B cell (primary cell): ENCODE results near the gene FAM219A. TPM values are rescaled to one million over a fixed set of nuclear protein-coding genes. Genes with fewer than 3 reads are reported as not detected.

Experiments
- ATAC-seq: fragments of 200-7000 bp; cut with Tn5 transposase; one replicate; pipeline ENCODE4 v1.10.0; 2021; ENCODE audit warnings: low read depth, mild to moderate bottlenecking, moderate number of reproducible peaks, moderate library complexity
- CTCF ChIA-PET: fragments of 350-600 bp; sonication (Branson Sonifier 250); formaldehyde crosslinking; loops from one replicate; lab custom pipeline; 2021; ENCODE audit warnings: antibody characterized with exemption, inconsistent platforms; lab: Charles Lee
- POLR2A ChIA-PET: fragments of 350-600 bp; sonication (Branson Sonifier 250); formaldehyde crosslinking; loops from one replicate; lab custom pipeline; 2021; ENCODE audit warnings: antibody characterized with exemption; lab: Charles Lee
- DNase-seq: peaks from one replicate; pipeline ENCODE4 v3.0.0; 2013
- H2AFZ ChIP-seq: 2 replicates; pipeline ENCODE4 v1.6.1; 2012; ENCODE audit warnings: mild to moderate bottlenecking, low read depth, low read length; ENCODE audit not compliant: insufficient read depth, poor library complexity, severe bottlenecking
- H3K27ac ChIP-seq, 2 donors: 1 replicate in 1 of 2; 2 replicates in 1 of 2; pipeline ENCODE4 v1.5.1; 2012 to 2013; ENCODE audit warnings: low read length in 2 of 2, mild to moderate bottlenecking in 2 of 2, moderate library complexity in 1 of 2
- H3K27me3 ChIP-seq, 4 experiments: fragments of 200-600 bp in 1 of 4; sonication (generic) in 1 of 4; replicated peaks in 1 of 4; 1 replicate in 2 of 4; 2 replicates in 2 of 4; pipeline versions ENCODE4 v1.6.1 to v1.7.0; 2013 to 2016; ENCODE audit warnings: low read length in 3 of 4, mild to moderate bottlenecking in 2 of 4, mixed read lengths in 1 of 4, moderate library complexity in 1 of 4; ENCODE audit not compliant: insufficient read depth in 4 of 4, control insufficient read depth in 3 of 4; ENCODE audit errors: control extremely low read depth in 1 of 4
- H3K36me3 ChIP-seq, 2 experiments: replicated peaks in 1 of 2; 1 replicate in 1 of 2; 2 replicates in 1 of 2; pipeline versions ENCODE4 v1.6.1 to v1.7.1; 2013; ENCODE audit warnings: low read length in 1 of 2; ENCODE audit not compliant: insufficient read depth in 2 of 2, control insufficient read depth in 1 of 2; ENCODE audit errors: control extremely low read depth in 1 of 2, extremely low read depth in 1 of 2
- H3K4me1 ChIP-seq, 2 donors: fragments of 200-600 bp in 1 of 2; sonication (generic) in 1 of 2; 1 replicate in 1 of 2; 2 replicates in 1 of 2; pipeline versions ENCODE4 v1.5.1 to v1.6.1; 2013 to 2017; ENCODE audit warnings: low read length in 2 of 2; ENCODE audit not compliant: control insufficient read depth in 2 of 2, insufficient read depth in 2 of 2
- H3K4me2 ChIP-seq: replicated peaks from 2 replicates; pipeline ENCODE3; 2012; ENCODE audit warnings: mild to moderate bottlenecking, low read depth, low read length; ENCODE audit not compliant: poor library complexity, severe bottlenecking
- H3K4me3 ChIP-seq, 5 experiments: fragments of 200-600 bp in 1 of 5; sonication (generic) in 1 of 5; 1 replicate in 3 of 5; 2 replicates in 2 of 5; pipeline versions ENCODE4 v1.5.1 to v1.7.0; 2011 to 2016; ENCODE audit warnings: low read length in 4 of 5, mild to moderate bottlenecking in 4 of 5, low read depth in 2 of 5, control low read depth in 1 of 5, moderate library complexity in 1 of 5; ENCODE audit not compliant: insufficient read depth in 1 of 5; ENCODE audit errors: control extremely low read depth in 1 of 5, extremely low read depth in 1 of 5
- H3K79me2 ChIP-seq: fragments of 200-600 bp; sonication (generic); one replicate; pipeline ENCODE4 v1.6.0; 2016; ENCODE audit warnings: low read length; ENCODE audit not compliant: control insufficient read depth, insufficient read depth
- H3K9ac ChIP-seq: fragments of 200-600 bp; sonication (generic); 2 replicates; pipeline ENCODE4 v1.6.1; 2017; ENCODE audit warnings: mild to moderate bottlenecking, low read length, moderate library complexity
- H3K9me3 ChIP-seq, 3 donors: one replicate each; pipeline versions ENCODE4 v1.6.1 to v1.7.1; 2013; ENCODE audit warnings: low read length in 2 of 3; ENCODE audit not compliant: control insufficient read depth in 2 of 3, insufficient read depth in 1 of 3; ENCODE audit errors: control extremely low read depth in 1 of 3
- H4K20me1 ChIP-seq: 2 replicates; pipeline ENCODE4 v1.6.0; 2012; ENCODE audit warnings: mild to moderate bottlenecking, low read length; ENCODE audit not compliant: insufficient read depth, control insufficient read depth, poor library complexity, severe bottlenecking
- H3K27ac Mint-ChIP-seq: one replicate; pipeline ENCODE4 v1.8.0; 2021; ENCODE audit warnings: mixed read lengths
- H3K27me3 Mint-ChIP-seq: one replicate; pipeline ENCODE4 v1.8.0; 2021; ENCODE audit warnings: mixed read lengths
- H3K4me1 Mint-ChIP-seq: one replicate; pipeline ENCODE4 v1.8.0; 2021; ENCODE audit warnings: mixed read lengths
- H3K4me3 Mint-ChIP-seq: one replicate; pipeline ENCODE4 v1.8.0; 2021; ENCODE audit warnings: mixed read lengths
- H3K9me3 Mint-ChIP-seq: one replicate; pipeline ENCODE4 v1.8.0; 2022; ENCODE audit warnings: mixed read lengths; ENCODE audit not compliant: insufficient read depth
- EZH2 ChIP-seq: IDR thresholded peaks from 2 replicates; pipeline ENCODE4 v1.6.1; 2012; ENCODE audit warnings: borderline replicate concordance, low read depth, mild to moderate bottlenecking, moderate library complexity, low read length; ENCODE audit not compliant: insufficient read depth, poor library complexity, severe bottlenecking
- WGBS: methylation state at CpG from one replicate; pipeline ENCODE4 v1.1.5; 2013; ENCODE audit warnings: missing lambda C conversion rate; ENCODE audit not compliant: insufficient coverage; 5-methylcytosine and 5-hydroxymethylcytosine counted together
- intact Hi-C: fragments of 100-400 bp; cut with micrococcal nuclease; formaldehyde crosslinking; loops from one replicate; pipeline ENCODE4 v1.10.0; 2022
- polyA plus RNA-seq: library from polyadenylated mRNA; depleted of rRNA; stranded (reverse); fragments of >200 nt; gene quantifications from 2 replicates; pipeline ENCODE4 v1.2.3, GENCODE V29; 2012
- total RNA-seq, 2 donors: library from RNA; stranded (reverse); fragments of 120-200 nt in 1 of 2; gene quantifications; 1 replicate in 1 of 2; 2 replicates in 1 of 2; pipeline versions ENCODE4 v1.2.3 to v1.2.4, GENCODE V29; 2013 to 2022
- TF ChIP-seq, protein P1 (sequence below): fragments of 200-600 bp; IDR thresholded peaks from one replicate; pipeline ENCODE4 v1.8.0; 2022; ENCODE audit warnings: antibody characterized with exemption, mild to moderate bottlenecking

FAM219A gene
- total and polyA plus RNA-seq, 2 donors (not counting 1 experiment from before 2014, with no cell fraction given) = 12.9 to 17.3 TPM

- no peak for TF ChIP-seq EZH2
- TF ChIP-seq, protein P1, sequence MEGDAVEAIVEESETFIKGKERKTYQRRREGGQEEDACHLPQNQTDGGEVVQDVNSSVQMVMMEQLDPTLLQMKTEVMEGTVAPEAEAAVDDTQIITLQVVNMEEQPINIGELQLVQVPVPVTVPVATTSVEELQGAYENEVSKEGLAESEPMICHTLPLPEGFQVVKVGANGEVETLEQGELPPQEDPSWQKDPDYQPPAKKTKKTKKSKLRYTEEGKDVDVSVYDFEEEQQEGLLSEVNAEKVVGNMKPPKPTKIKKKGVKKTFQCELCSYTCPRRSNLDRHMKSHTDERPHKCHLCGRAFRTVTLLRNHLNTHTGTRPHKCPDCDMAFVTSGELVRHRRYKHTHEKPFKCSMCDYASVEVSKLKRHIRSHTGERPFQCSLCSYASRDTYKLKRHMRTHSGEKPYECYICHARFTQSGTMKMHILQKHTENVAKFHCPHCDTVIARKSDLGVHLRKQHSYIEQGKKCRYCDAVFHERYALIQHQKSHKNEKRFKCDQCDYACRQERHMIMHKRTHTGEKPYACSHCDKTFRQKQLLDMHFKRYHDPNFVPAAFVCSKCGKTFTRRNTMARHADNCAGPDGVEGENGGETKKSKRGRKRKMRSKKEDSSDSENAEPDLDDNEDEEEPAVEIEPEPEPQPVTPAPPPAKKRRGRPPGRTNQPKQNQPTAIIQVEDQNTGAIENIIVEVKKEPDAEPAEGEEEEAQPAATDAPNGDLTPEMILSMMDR = no peak
- intact Hi-C loops = no loop called here
- ChIA-PET CTCF (interaction anchor here (1.0 kb wide), 1 partner anchor 203 kb away, joined by 3 read pairs; no protein-coding TSS in a partner anchor), POLR2A (no interaction called here)
- 95% methylated on average over 38 of the region's 40 CpGs for WGBS
- DNase-seq = no peak
- no peak overlapping the region for H3K27ac Mint-ChIP-seq
- ATAC-seq = no peak
- H4K20me1 ChIP-seq = no peaks in the 10 kb centered on the region
- no peaks in the 10 kb centered on the region for H3K4me1 Mint-ChIP-seq
- no peak overlapping the region for H3K4me3 Mint-ChIP-seq
- peaks cover 0 to 12% of the 10 kb centered on the region in 2 experiments for H3K36me3 ChIP-seq
- no peaks in the 10 kb centered on the region for H3K27me3 ChIP-seq
- no peak overlapping the region for H3K4me3 ChIP-seq
- no peaks in the 10 kb centered on the region for H3K9me3 Mint-ChIP-seq
- no peaks in the 10 kb centered on the region for H3K27me3 Mint-ChIP-seq
- no peak overlapping the region for H3K9ac ChIP-seq
- no peaks in the 10 kb centered on the region for H3K79me2 ChIP-seq
- no peak overlapping the region for H3K27ac ChIP-seq
- no peaks in the 10 kb centered on the region for H3K4me1 ChIP-seq
- no peak overlapping the region for H3K4me2 ChIP-seq
- no peak overlapping the region for H2AFZ ChIP-seq
- H3K9me3 ChIP-seq = no peaks in the 10 kb centered on the region
Measured at GRCh38 chr9:34400686-34401602, 57.4 kb downstream of the FAM219A start.

GRCh38 chr9:34400275-34400674 is 58.1 kb downstream of the FAM219A start:
- no peaks in the 10 kb centered on the region for H3K27me3 ChIP-seq
- no peaks in the 10 kb centered on the region for H3K4me1 Mint-ChIP-seq
- no peaks in the 10 kb centered on the region for H3K79me2 ChIP-seq
- H3K9me3 ChIP-seq = no peaks in the 10 kb centered on the region
- no peaks in the 10 kb centered on the region for H4K20me1 ChIP-seq
- no peak overlapping the region for H3K4me2 ChIP-seq
- WGBS = 95% methylated on average over 11 of the region's 12 CpGs
- no peak overlapping the region for H2AFZ ChIP-seq
- no peaks in the 10 kb centered on the region for H3K27me3 Mint-ChIP-seq
- intact Hi-C loops = no loop called here
- H3K27ac ChIP-seq = no peak overlapping the region
- H3K27ac Mint-ChIP-seq = no peak overlapping the region
- POLR2A ChIA-PET = no interaction called here
- H3K9ac ChIP-seq = no peak overlapping the region
- peaks cover 0 to 12% of the 10 kb centered on the region in 2 experiments for H3K36me3 ChIP-seq
- DNase-seq (no peak), ATAC-seq (no peak)
- no peak overlapping the region for H3K4me3 ChIP-seq
- no peaks in the 10 kb centered on the region for H3K4me1 ChIP-seq
- no peak overlapping the region for H3K4me3 Mint-ChIP-seq
- no peaks in the 10 kb centered on the region for H3K9me3 Mint-ChIP-seq
- TF ChIP-seq EZH2 = no peak
- TF ChIP-seq, protein P1 = no peak
- CTCF ChIA-PET = interaction anchor here (1.0 kb wide), 1 partner anchor 203 kb away, joined by 3 read pairs; no protein-coding TSS in a partner anchor
